Lower lobe of right lung (tissue), 2 donors: ENCODE measurements around the gene ENO3. TPM values are rescaled to one million over a fixed set of nuclear protein-coding genes. Genes with fewer than 3 reads are reported as not detected.

Source experiments
- ATAC-seq, 2 donors: fragments of 200-7000 bp; cut with Tn5 transposase; one replicate each; pipeline ENCODE4 v1.9.1; 2020 to 2022; ENCODE audit warnings: mild to moderate bottlenecking in 2 of 2, moderate library complexity in 2 of 2
- DNase-seq: peaks from one replicate; pipeline ENCODE4 v3.0.0-alpha.2; 2020
- H3K27ac ChIP-seq: fragments of 200-600 bp; one replicate; pipeline ENCODE4 v1.8.0; 2022
- H3K27me3 ChIP-seq: fragments of 200-600 bp; one replicate; pipeline ENCODE4 v1.8.0; 2022; ENCODE audit warnings: low read depth
- H3K36me3 ChIP-seq: fragments of 200-600 bp; one replicate; pipeline ENCODE4 v1.8.0; 2022; ENCODE audit warnings: mild to moderate bottlenecking
- H3K4me1 ChIP-seq: fragments of 200-600 bp; one replicate; pipeline ENCODE4 v1.8.0; 2022
- H3K4me3 ChIP-seq: fragments of 200-600 bp; one replicate; pipeline ENCODE4 v1.8.0; 2022; ENCODE audit warnings: mild to moderate bottlenecking
- H3K9me3 ChIP-seq: fragments of 200-600 bp; one replicate; pipeline ENCODE4 v1.8.0; 2022
- intact Hi-C: fragments of 100-400 bp; cut with DNase I; formaldehyde crosslinking; loops from one replicate; pipeline ENCODE4 v1.11.0; 2022
- total RNA-seq: library from RNA; stranded (reverse); fragmentation: NEBNext Ultra II Directional; extraction: Animal tissue kit (Norgen Biotek cat#: 25700); gene quantifications from one replicate; pipeline ENCODE4 v1.2.1, GENCODE V29; 2021
- TF ChIP-seq, protein P1 (sequence below): fragments of 200-600 bp; IDR thresholded peaks from one replicate; pipeline ENCODE4 v1.8.0; 2022; ENCODE audit warnings: antibody characterized with exemption, mild to moderate bottlenecking
- donor health status: DM: no; HTN: yes; CAD: no; lungs with severe emphysema.

ENO3 gene
- total RNA-seq, 1 donor from 2014 or later = 8.2 TPM

DNA sequence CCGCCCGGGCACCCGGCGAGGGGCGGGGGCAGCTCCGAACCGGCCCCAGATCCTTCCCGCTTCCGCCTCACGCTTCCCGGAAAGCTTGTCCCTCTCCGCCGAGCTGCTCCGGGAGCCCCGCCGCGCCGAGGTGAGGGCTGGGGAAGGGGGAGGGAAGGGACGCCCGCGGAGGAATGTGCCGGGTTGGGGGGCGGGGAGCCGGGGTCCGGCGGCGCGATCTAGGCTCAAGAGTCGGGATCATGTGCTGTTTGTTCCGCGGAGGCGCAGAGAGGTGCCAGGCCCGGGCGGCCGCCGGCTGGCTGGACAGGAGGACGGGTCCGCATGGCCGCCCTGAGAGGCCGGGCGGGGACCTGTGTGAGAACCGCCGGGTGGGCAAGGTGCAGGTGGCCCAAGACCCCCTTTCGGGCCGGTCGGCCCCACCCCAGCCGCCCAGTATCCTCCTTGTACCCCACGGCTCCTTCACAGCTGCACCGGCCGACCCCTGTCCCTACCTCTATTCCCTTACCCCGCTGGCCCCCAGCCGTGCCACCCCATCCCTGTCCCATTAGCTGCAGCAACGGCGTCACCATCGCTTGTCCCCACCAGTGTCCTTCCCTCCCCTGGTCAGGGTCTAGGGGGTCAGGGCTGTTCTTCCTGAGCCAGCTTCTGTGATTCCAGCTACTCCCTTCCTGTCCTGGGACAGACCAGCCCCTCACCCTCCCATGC is 47.3 kb downstream of the ENO3 start:
- H3K36me3 ChIP-seq = peaks cover 23% of the 10 kb centered on the region
- H3K4me1 ChIP-seq = peaks cover 38% of the 10 kb centered on the region
- intact Hi-C loops = no loop called here
- peak overlapping the region; percentile 99 for H3K4me3 ChIP-seq
- H3K9me3 ChIP-seq = no peaks in the 10 kb centered on the region
- peak overlapping the region; percentile 94 for H3K27ac ChIP-seq
- TF ChIP-seq, protein P1, sequence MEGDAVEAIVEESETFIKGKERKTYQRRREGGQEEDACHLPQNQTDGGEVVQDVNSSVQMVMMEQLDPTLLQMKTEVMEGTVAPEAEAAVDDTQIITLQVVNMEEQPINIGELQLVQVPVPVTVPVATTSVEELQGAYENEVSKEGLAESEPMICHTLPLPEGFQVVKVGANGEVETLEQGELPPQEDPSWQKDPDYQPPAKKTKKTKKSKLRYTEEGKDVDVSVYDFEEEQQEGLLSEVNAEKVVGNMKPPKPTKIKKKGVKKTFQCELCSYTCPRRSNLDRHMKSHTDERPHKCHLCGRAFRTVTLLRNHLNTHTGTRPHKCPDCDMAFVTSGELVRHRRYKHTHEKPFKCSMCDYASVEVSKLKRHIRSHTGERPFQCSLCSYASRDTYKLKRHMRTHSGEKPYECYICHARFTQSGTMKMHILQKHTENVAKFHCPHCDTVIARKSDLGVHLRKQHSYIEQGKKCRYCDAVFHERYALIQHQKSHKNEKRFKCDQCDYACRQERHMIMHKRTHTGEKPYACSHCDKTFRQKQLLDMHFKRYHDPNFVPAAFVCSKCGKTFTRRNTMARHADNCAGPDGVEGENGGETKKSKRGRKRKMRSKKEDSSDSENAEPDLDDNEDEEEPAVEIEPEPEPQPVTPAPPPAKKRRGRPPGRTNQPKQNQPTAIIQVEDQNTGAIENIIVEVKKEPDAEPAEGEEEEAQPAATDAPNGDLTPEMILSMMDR = no peak
- no peaks in the 10 kb centered on the region for H3K27me3 ChIP-seq
- ATAC-seq (peak; percentile 39 to 55), DNase-seq (peak; percentile 80)

DNA sequence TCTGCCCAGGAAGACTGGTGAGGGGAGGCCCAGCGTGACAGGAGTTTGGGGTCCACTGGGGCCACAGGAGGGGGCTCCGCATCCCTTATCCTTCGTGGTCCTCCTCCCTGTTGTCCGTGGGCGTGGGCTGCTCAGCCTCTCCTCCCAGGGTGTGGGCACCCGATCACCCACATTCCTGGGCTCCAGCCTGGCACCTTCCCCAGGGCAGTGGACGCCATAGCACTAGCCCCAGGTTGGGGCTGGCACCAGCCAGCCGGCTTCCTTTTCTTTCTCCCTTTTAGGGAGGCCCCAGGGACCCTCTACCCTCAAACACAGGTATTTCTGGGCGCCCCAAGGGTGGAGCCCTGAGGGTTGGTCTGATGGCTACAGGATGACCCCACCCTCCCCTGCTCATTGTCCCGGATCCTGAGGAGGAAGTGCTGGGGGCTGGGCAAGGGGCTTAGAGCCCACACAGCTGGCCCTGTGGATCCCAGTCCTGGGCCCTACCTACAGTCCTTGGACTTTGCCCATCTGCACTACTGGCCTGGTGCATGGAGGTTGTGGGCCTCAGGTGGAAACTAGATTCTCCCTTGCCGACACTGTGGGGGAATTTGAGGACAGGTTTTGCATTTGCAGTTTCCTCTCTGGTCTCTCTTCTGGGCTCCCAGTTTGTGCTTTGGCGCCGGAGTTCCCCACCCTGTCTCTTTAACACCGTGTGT is 48.0 kb downstream of the ENO3 start:
- TF ChIP-seq, protein P1 = no peak
- Histone ChIP-seq H3K27ac (peak overlapping the region; percentile 94), H3K4me3 (peak overlapping the region; percentile 99), H3K4me1 (peaks cover 38% of the 10 kb centered on the region), H3K27me3 (no peaks in the 10 kb centered on the region), H3K9me3 (no peaks in the 10 kb centered on the region), H3K36me3 (peaks cover 30% of the 10 kb centered on the region)
- ATAC-seq = peak; percentile 18 to 29
- peak; percentile 60 for DNase-seq
- intact Hi-C loops = no loop called here

DNA sequence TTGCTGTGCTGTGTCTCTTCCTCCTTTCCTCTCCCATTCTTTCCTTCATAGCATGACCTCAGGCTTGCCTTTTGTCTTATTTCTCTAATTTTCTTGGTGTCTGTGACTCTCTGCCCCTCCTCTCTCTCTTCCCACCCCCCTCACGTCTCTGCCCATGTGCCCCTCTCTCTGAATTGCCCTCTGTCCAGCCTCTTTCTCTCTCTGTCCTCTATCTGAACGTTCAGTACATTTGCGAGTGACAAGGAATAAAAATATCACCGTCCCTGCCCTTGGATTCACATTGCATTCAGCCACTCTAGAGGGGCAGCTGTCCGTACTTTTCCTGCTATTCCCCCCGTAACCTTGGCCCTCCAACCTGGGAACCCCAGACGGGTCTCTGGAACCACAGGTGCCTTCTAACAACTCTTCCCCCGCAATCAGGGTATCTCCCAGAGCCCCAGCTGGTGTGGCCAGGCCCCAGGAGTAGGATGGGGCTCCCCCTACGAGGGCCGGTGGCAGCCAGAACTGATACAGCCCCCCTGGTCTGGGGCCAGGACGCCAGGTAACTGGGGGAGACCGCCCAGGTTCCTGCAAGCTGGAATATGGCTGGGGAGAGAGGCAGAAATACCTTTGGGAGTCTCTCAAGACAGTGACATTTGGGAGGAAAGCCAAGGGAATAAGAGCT is 48.6 kb downstream of the ENO3 start:
- intact Hi-C loops = no loop called here
- DNase-seq (no peak), ATAC-seq (no peak)
- TF ChIP-seq, protein P1 = no peak
- peak overlapping the region; percentile 99 for H3K4me3 ChIP-seq
- no peaks in the 10 kb centered on the region for H3K27me3 ChIP-seq
- H3K36me3 ChIP-seq = peaks cover 37% of the 10 kb centered on the region
- no peaks in the 10 kb centered on the region for H3K9me3 ChIP-seq
- H3K4me1 ChIP-seq = peaks cover 38% of the 10 kb centered on the region
- H3K27ac ChIP-seq = peak overlapping the region; percentile 94

DNA sequence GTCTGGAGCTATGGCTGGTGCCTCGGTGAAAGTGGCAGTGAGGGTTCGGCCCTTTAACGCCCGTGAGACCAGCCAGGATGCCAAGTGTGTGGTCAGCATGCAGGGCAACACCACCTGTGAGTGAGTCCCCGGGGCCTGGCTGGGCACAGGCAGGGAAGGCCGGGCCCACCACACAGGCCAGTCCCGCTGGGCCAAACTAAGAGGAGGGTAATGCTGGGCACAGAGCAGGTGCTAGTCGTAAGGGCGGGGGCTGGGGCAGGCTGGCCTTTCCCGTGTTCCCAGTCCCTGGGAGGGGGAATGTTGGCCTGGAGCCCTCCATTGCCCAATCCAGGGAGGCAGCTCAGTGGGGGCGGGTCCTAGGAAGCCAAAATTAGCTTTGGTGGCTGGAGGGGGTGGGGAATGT is 49.3 kb downstream of the ENO3 start:
- DNase-seq (peak; percentile 75), ATAC-seq (peak; percentile 0 to 2)
- Histone ChIP-seq H3K36me3 (peaks cover 44% of the 10 kb centered on the region), H3K9me3 (no peaks in the 10 kb centered on the region), H3K27ac (peak overlapping the region; percentile 94), H3K4me1 (peaks cover 38% of the 10 kb centered on the region), H3K27me3 (no peaks in the 10 kb centered on the region), H3K4me3 (peak overlapping the region; percentile 99)
- intact Hi-C loops = no loop called here
- TF ChIP-seq, protein P1 = no peak

DNA sequence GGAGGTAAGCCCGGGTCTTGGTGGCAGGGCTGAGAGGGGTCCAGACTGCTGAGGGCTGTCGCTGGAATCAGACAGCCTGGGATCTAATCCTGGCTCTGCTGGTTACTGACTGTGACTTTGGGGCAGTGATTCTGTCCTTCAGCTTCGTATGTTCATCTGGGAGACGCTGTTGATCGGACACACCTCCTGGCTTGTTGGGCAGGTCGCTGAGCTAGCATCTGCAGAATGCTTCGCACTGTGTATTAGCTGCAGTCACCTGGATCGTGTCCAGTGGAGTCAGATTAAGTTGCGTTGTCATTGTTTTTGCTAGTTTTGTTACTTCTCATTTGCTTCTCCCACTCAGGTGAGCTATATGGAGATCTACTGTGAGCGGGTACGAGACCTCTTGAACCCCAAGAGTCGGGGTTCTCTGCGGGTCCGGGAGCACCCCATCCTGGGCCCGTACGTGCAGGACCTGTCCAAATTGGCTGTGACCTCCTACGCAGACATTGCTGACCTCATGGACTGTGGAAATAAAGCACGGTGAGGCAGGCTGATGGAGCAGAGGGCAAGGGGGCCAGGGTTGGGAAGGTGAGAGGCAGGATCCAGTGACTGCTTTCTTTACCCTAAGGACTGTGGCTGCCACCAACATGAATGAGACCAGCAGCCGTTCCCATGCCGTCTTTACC is 51.3 kb downstream of the ENO3 start:
- no peaks in the 10 kb centered on the region for H3K27me3 ChIP-seq
- peaks cover 30% of the 10 kb centered on the region for H3K4me1 ChIP-seq
- DNase-seq (no peak), ATAC-seq (no peak)
- TF ChIP-seq, protein P1 = no peak
- H3K4me3 ChIP-seq = no peak overlapping the region
- intact Hi-C loops = no loop called here
- H3K27ac ChIP-seq = no peak overlapping the region
- H3K9me3 ChIP-seq = no peaks in the 10 kb centered on the region
- H3K36me3 ChIP-seq = peaks cover 64% of the 10 kb centered on the region
